ENCODE measurements around the gene RBM44.
"Not testable (repeated sequence)": the region's sequence is repeated elsewhere in the genome, so short reads cannot be mapped to it uniquely, and the experiment has no call there.

Gene RBM44, protein sequence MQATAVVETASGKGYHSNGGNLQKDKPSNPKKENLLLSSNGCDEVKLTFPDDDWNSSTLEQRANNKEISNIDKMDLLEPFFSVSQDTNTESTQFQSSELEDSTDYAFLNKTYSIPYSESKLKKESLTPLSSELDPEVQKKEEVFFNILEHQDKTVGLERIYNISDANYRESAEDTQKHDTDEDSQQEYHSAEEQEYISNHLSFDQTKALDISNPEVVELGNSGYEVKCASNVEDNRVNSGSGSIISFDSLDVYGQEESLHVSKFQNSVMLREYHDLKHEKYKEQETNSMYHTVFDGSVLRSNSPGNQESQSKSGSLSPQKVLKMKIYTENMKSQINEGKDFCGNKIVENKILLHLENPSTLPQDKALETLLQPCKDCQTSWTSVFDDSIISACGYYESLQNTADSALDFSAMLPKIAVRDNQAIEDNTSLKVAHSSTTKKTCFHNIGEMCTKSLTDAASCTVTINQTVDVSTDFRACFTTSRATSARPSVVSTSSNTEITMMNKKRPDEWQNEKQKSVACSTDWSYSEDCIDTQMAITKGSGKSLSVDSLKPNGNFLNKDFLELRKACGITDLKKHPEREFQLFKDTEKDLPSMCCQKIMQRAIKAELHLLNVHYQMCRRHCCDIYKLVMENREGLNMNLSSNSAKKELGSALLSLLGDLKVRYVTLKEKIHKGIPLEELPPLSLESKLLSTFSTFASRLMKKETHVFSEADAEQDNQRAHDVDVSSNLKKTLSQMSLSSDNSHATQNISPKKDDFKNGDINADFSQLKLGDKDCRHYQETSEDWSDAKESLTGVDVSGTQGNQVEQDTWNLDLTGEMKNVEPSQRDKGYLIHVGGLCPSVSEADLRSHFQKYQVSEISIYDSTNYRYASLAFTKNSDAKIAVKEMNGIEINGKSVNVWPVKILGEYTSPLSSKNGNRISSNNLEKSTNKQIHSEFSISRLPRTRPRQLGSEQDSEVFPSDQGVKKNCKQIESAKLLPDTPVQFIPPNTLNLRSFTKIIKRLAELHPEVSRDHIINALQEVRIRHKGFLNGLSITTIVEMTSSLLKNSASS

DNA sequence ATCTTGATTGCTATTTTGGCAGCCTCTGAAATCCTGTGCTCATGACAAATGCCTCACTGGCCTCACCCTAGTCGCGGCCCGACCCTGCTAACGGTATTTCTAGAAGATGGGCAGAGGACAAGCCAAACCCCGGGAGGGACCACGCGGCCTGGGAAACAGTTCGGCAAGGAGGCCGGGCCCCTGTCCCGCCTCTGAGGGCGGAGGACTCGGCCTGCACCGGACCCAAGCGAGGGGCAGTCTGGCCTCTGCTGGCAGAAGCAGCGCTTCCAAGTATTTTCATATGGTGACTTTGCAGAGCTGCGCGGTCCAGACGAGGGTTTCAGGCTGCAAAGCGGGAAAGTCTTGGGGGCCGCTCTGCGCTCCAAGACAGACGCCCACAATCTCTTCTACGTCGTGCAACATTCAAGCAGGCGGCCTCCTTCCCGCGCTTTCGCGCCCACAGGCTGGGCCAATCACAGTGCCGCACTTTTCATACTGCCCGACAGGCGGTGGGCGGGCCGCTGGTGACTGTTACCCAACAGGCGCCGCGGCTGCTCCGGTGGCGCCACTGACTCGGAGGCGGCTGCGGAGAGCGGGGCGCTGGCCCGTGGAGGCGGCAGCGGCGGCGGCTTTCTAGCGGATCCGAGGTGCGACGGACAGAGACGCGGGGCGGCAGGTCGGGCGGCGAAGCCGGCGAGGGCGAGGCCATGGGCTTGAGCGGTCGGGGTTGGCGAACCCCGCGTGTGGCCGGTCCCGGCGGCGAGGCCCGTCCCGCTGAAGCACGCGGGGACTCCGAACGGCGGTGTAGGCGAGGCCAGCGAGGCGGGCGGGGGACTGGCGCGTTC is at the start of gene RBM44:
RBM44 (plus strand) TSS at position 544 of the 824 bp plus-strand sequence. CDS start 14,831 bp downstream, outside the sequence.
- DNase-seq, result no peak

DNA sequence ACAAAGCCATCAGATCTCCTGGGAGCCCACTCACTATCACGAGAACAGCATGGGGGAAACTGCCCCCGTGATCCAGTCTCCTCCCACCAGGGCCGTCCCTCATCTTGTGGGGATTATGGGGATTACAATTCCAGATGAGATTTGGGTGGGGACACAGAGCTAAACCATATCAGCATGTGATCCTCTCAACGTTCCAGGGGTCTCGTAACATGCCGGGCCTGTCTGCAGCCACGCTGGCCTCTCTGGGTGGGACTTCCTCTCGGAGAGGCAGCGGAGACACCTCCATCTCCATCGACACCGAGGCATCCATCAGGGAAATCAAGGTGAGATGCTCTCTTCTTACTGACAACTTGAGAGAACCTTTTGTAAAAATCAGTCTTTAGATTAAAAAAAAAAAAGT is 49.6 kb upstream of the RBM44 start:
- no peak for DNase-seq

GRCh38 chr2:237749961-237750360 is 48.6 kb upstream of the RBM44 start:
- no peak for DNase-seq

DNA sequence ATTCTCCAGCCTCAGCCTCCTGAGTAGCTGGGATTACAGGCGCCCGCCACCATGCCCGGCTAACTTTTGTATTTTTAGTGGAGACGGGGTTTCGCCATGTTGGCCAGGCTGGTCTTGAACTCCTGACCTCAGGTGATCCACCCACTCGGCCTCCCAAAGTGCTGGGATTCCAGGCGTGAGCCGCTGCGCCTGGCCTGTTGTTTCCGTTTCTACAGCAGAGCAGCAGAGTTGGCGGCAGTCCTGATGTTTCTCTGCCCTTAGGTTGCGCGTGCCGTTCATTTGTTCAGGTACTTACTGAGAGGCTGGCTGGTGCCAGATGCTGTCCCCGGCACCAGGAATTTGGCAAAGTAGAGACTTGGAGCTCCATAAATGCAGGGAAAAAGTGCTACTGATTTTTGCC is 48.1 kb upstream of the RBM44 start:
- DNase-seq, result not testable (repeated sequence)

DNA sequence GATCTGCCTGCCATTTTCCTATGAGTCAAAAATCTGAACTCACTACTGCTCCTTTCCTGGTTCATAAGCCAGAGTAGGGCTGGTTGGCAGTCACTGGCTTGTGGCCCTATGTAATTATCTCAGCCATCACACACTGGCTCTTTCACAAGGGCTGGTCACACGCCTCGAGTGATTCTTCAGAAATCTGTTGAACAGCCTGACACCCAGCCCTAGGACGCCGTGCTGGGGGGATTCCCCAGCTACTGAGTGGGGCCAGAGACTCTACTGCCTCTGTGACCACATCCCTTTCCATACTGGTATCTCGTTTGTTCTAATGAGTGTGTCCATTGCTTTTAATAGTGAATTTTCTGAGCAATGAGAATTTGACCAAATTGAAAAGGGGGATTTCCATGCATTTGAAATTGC is 45.8 kb upstream of the RBM44 start:
- no peak for DNase-seq

- no peak for DNase-seq
Measured at GRCh38 chr2:237754182-237754581, 44.4 kb upstream of the RBM44 start.

DNA sequence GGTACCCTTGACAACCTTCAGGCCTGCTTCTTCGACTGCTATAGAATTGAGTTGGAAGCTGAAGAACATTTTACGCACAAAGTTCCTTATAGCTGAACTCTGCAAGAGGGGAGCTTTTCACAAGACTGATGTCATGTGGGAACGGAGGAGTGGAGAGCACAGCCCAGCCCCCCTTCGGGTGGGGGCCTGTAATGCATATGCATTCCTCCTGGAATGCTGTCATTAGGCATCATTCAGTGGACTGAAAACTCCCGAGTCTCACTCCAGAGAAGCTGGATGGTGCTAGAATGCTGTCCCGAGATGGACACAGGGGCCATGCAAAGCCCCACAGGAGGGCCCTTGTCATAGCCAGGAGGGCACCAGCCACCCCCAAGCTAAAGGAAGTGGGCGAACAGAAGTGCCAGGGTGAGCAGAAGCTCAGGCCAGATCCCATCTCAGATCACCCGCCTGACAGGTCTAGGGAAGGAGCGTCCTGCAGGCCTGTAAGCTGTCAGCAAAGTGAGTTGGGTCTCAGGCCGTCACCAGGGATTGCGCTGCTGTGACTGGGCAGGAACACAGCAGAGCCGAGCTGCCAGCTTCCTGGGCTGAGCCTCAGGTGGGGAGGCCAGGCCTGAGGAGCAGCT is 43.8 kb upstream of the RBM44 start:
- DNase-seq, result no peak

GRCh38 chr2:237757616-237758015 is 41.0 kb upstream of the RBM44 start:
- DNase-seq, result no peak

- DNase-seq, result no peak
Measured at GRCh38 chr2:237758185-237758584, 40.4 kb upstream of the RBM44 start.

DNA sequence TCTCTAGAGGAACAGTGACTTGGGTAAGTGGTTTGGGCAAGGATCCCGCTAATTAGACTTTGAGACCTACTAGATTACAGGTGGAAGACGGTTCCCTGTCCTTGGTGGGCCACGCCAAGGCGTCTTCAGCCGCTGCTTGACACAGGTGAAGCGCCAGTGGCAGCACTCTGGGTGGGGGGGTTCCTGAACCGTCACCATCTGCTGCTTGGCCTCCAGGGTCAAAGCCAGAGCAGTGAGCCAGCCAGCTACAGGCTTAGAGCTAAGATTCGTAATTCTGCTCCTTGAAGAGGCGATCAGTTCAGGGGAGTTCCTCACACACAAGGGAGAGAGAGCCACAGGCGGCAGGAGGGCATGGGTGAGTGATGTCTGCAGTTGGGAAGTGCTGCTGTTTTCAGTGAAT is 39.4 kb upstream of the RBM44 start:
- no peak for DNase-seq

DNA sequence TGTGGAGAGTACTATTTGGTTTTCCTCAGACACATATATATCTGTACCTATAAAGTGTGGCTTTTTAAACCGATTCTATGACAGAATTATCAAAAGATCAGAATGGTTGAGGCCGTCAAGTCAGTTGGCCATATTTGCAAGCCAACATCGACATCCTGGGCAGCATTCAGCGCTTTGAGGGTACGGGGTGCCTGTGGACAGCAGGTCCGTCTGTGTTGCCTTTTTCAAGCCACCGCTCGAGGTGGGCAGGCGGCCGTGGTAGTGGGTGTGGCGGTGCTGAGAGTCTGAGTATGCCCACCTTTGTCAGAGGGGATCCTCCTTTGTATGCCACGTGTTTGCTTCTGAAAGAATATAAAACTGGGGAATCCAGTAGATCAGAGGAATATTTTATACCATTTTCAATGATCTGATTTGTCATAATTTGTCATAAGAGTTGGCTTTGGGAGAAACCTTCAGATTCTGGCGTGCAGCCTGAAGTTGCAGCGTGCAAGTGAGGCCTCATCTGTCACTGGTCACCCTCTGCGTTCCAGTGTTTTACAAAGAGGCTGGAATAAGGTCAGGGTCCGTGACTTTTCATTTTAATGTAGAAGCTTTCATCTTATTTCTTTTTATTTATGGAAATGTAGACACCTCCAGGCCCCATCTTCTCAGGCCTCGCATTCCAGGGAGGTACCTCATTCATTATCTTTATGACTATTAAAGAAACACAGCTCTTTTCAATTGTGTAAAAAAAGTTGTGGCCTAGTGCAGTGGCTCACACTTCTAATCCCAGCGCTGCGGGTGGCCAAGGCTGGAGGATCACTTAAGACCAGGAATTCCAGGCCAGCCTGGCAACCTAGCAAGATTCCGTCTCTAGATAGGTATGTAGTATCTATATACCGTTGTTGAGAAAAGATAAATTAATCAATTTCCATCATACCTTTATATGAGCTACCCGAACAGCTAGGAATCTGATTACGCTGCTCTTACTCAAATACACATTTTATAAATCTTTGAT is 37.8 kb upstream of the RBM44 start:
- DNase-seq, result no peak

DNA sequence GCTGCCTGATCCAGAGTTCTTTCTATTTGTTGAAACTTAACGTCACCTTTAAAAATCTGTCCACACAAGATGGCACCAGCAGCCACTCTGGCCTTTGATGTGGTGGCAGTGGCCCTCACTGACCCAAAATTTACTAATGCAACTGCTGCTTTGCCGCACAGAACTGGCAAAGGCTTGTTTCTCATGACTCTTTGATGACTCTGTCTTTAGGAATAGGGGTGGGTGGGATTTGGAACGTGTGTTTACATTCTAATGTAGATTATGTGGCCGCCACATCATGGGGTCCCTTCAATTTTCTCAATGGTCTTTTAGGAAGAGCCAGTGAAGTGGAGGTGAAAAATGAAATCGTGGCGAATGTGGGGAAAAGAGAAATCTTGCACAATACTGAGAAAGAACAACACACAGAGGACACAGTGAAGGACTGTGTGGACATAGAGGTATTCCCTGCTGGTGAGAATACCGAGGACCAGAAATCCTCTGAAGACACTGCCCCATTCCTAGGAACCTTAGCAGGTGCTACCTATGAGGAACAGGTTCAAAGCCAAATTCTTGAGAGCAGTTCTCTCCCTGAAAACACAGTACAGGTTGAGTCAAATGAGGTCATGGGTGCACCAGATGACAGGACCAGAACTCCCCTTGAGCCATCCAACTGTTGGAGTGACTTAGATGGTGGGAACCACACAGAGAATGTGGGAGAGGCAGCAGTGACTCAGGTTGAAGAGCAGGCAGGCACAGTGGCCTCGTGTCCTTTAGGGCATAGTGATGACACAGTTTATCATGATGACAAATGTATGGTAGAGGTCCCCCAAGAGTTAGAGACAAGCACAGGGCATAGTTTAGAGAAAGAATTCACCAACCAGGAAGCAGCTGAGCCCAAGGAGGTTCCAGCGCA is 36.0 kb upstream of the RBM44 start:
- DNase-seq, result not testable (repeated sequence)

- DNase-seq, result no peak
Measured at GRCh38 chr2:237763812-237764211, 34.8 kb upstream of the RBM44 start.

DNA sequence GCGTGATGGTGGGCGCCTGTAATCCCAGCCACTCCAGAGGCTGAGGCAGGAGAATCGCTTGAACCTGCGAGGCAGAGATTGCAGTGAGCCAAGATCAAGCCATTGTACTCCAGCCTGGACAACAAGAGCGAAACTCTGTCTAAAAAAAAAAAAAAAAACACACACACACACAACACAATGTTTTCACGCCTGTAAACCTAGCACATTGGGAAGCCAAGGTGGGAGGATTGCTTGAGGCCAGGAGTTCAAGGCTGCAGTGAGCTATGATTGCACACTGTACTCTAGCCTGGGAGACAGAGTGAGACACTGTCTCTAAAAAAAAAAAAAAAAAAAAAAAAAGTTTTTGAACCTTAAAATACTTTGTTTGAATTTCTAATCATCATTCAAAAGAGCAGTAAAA is 33.5 kb upstream of the RBM44 start:
- DNase-seq, result not testable (repeated sequence)

DNA sequence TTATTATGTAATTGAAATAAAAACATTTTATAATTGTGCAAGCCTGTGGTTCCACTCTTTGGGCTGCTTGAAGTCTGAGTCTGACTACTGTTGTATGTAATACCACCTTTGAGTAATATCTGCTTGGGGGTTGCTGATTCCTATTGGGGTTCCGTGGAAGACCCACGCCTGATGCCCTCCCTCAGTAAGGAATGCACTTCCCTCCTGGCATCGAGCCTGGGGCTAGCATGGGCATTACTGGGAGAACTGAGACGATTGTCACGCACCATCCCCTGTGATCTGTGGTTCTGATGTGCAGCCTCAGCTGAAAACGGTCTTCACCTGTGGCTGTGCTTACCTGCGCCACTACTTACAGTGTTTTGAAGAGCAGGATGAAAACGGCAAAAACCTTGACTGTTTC is 32.7 kb upstream of the RBM44 start:
- DNase-seq, result no peak

GRCh38 chr2:237766340-237766739 is 32.2 kb upstream of the RBM44 start:
- no peak for DNase-seq

DNA sequence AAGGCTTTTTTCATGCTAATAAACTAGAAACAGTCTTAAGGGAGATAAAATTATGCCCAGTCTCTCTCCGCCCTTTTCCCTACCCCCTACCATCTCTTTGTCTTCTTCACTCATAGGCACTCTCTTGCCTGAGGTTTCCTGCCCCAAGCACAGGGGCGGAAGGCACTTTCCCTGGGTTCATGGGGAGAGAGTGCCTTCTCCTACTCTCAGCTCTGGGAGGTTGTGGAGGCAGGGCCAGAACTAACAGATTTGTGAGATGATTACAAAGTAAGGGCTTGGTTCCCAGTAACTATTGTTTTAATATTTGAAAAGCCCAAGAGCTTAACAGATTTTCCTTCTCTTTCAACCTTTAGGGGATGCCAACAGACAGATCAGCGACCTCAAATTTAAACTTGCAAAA is 26.1 kb upstream of the RBM44 start:
- no peak for DNase-seq

- no peak for DNase-seq
Measured at GRCh38 chr2:237773826-237774225, 24.8 kb upstream of the RBM44 start.

DNA sequence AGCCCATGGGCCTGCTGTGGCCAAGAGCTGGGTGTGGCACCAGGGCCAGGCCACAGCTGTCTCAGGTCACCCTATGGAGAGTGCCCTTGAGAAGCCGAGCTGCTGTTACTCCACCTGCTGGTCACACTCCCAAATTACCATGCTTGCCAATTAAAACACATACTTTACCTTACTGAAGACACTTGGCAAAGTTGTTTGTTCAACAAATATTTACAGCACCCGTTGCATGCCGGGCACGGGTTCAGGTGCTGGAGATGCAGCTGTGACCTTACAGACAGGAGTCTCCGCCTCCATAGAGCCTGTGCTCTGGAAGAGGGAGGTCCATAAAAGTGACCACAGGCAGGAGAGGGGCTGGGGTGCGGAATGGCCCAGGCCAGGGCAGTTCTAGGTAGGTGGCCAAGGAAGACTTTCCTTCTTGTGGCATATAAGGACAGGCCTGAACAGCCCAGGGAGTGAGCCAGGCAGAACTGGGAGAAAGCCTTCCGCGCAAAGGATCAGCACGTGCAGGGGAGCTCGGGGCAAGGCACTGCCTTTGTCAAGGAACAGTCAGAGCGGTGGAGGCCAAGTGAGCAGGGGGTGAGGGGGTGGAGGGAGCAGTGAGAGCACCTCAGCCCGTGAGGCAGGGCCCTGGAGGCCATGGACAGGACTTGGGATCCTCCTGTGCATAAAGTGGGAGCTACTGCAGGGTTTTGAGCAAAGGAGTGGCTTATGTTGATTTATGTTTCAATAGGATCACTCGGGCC is 23.6 kb upstream of the RBM44 start:
- DNase-seq, result no peak

All from cortex of kidney (tissue), 1 donor.